ENCODE results near the gene MYO3B.

GRCh38 chr2:170189757-170190156 lies 11.8 kb downstream of the MYO3B start:
- TF ChIP-seq, protein P1, sequence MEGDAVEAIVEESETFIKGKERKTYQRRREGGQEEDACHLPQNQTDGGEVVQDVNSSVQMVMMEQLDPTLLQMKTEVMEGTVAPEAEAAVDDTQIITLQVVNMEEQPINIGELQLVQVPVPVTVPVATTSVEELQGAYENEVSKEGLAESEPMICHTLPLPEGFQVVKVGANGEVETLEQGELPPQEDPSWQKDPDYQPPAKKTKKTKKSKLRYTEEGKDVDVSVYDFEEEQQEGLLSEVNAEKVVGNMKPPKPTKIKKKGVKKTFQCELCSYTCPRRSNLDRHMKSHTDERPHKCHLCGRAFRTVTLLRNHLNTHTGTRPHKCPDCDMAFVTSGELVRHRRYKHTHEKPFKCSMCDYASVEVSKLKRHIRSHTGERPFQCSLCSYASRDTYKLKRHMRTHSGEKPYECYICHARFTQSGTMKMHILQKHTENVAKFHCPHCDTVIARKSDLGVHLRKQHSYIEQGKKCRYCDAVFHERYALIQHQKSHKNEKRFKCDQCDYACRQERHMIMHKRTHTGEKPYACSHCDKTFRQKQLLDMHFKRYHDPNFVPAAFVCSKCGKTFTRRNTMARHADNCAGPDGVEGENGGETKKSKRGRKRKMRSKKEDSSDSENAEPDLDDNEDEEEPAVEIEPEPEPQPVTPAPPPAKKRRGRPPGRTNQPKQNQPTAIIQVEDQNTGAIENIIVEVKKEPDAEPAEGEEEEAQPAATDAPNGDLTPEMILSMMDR (tag by site-specific recombination; IDR thresholded peaks at IDR 0.05): no peak
- no peak for TF ChIP-seq ZBTB20 (tag by site-specific recombination; IDR thresholded peaks at IDR 0.05)
- TF ChIP-seq, protein P2, sequence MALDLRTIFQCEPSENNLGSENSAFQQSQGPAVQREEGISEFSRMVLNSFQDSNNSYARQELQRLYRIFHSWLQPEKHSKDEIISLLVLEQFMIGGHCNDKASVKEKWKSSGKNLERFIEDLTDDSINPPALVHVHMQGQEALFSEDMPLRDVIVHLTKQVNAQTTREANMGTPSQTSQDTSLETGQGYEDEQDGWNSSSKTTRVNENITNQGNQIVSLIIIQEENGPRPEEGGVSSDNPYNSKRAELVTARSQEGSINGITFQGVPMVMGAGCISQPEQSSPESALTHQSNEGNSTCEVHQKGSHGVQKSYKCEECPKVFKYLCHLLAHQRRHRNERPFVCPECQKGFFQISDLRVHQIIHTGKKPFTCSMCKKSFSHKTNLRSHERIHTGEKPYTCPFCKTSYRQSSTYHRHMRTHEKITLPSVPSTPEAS (tag by site-specific recombination; IDR thresholded peaks at IDR 0.05): no peak
- no peak for TF ChIP-seq ATF2 (tag by site-specific recombination; IDR thresholded peaks at IDR 0.05; ENCODE audit: low read depth)
- no peak for TF ChIP-seq SALL2 (tag by site-specific recombination; IDR thresholded peaks at IDR 0.05; ENCODE audit: borderline replicate concordance)

All from HEK293 (cell line).